ENCODE results near the gene SNX18.
"Not testable (repeated sequence)": the region's sequence is repeated elsewhere in the genome, so short reads cannot be mapped to it uniquely, and the experiment has no call there.

GRCh38 chr5:54485659-54486058 is 31.9 kb upstream of the SNX18 start:
- TF ChIP-seq CTCF, POLR2A (IDR thresholded peaks at IDR 0.05): not testable (repeated sequence)

Data from thyroid gland (tissue), 4 donors.